IMR-90 (cell line): ENCODE results near the gene DGAT2L6. TPM values are rescaled to one million over a fixed set of nuclear protein-coding genes. Genes with fewer than 3 reads are reported as not detected.
A peak's percentile ranks its signal among the peaks of the same experiment; 100 is the strongest.

Source experiments
- ATAC-seq: fragments of 200-7000 bp; cut with Tn5 transposase; 2 replicates; pipeline ENCODE4 v1.9.1; 2020; ENCODE audit warnings: low read depth, mild to moderate bottlenecking, moderate library complexity
- BruUV-seq: library from RNA; stranded (reverse); fragments of 400-500 nt; replicated peaks from 2 replicates; lab custom pipeline; 2021; lab: Mats Ljungman, UMichigan
- CTCF ChIA-PET: fragments of 300-600 bp; formaldehyde crosslinking; extraction: SDS; loops from one replicate; lab custom pipeline; 2021; ENCODE audit warnings: antibody characterized with exemption; lab: Yijun Ruan, JAX
- POLR2A ChIA-PET: fragments of 300-600 bp; sonication (Branson Sonifier 250); formaldehyde crosslinking; loops from one replicate; lab custom pipeline; 2022; ENCODE audit warnings: antibody characterized with exemption; ENCODE audit not compliant: unreplicated experiment; lab: Charles Lee
- DNase-seq: peaks from one replicate; pipeline ENCODE4 v3.0.0; 2013
- H2AFZ ChIP-seq: replicated peaks from 2 replicates; pipeline ENCODE3; 2013; ENCODE audit warnings: low read length, mild to moderate bottlenecking; ENCODE audit not compliant: poor library complexity
- H2AK5ac ChIP-seq: 2 replicates; pipeline ENCODE4 v1.6.1; 2013; ENCODE audit warnings: low read depth, low read length, inconsistent platforms
- H2AK9ac ChIP-seq: replicated peaks from 2 replicates; pipeline ENCODE3; 2013; ENCODE audit warnings: mild to moderate bottlenecking, low read depth, low read length, moderate library complexity; ENCODE audit not compliant: poor library complexity
- H2BK120ac ChIP-seq: 2 replicates; pipeline ENCODE4 v1.6.1; 2013; ENCODE audit warnings: low read depth, low read length, inconsistent platforms
- H2BK15ac ChIP-seq: 3 replicates; pipeline ENCODE4 v1.6.1; 2013; ENCODE audit warnings: low read depth, low read length, inconsistent platforms
- H2BK20ac ChIP-seq: 2 replicates; pipeline ENCODE4 v1.6.1; 2013; ENCODE audit warnings: low read depth, mild to moderate bottlenecking, inconsistent platforms, low read length, moderate library complexity
- H2BK5ac ChIP-seq: 2 replicates; pipeline ENCODE4 v1.6.1; 2013; ENCODE audit warnings: mild to moderate bottlenecking, low read depth, low read length, inconsistent platforms; ENCODE audit not compliant: poor library complexity, severe bottlenecking
- H3K14ac ChIP-seq: replicated peaks from 2 replicates; pipeline ENCODE4 v1.6.1; 2013; ENCODE audit warnings: low read depth, low read length, inconsistent platforms
- H3K18ac ChIP-seq: 2 replicates; pipeline ENCODE4 v1.6.1; 2013; ENCODE audit warnings: low read depth, low read length, control low read depth
- H3K23ac ChIP-seq: 2 replicates; pipeline ENCODE4 v1.6.1; 2013; ENCODE audit warnings: low read depth, low read length, inconsistent platforms
- H3K27ac ChIP-seq: 2 replicates; pipeline ENCODE4 v1.5.1; 2013; ENCODE audit warnings: mild to moderate bottlenecking, control low read depth, low read length; ENCODE audit not compliant: insufficient read depth
- H3K27me3 ChIP-seq: 2 replicates; pipeline ENCODE4 v1.6.1; 2013; ENCODE audit warnings: low read length; ENCODE audit not compliant: control insufficient read depth, insufficient read depth
- H3K36me3 ChIP-seq: 2 replicates; pipeline ENCODE4 v1.6.1; 2013; ENCODE audit warnings: low read length, mixed read lengths; ENCODE audit not compliant: control insufficient read depth, insufficient read depth
- H3K4ac ChIP-seq: 2 replicates; pipeline ENCODE4 v1.6.1; 2013; ENCODE audit warnings: low read depth, low read length, inconsistent platforms
- H3K4me1 ChIP-seq: 2 replicates; pipeline ENCODE4 v1.6.1; 2013; ENCODE audit warnings: low read length, mixed read lengths; ENCODE audit not compliant: control insufficient read depth, insufficient read depth
- H3K4me2 ChIP-seq: 2 replicates; pipeline ENCODE4 v1.6.1; 2013; ENCODE audit warnings: low read depth, mild to moderate bottlenecking, control low read depth, low read length, moderate library complexity
- H3K4me3 ChIP-seq: 2 replicates; pipeline ENCODE4 v1.5.1; 2013; ENCODE audit warnings: low read depth, mild to moderate bottlenecking, control low read depth, low read length, moderate library complexity; ENCODE audit not compliant: insufficient read depth
- H3K56ac ChIP-seq: 2 replicates; pipeline ENCODE4 v1.6.1; 2013; ENCODE audit warnings: low read length, inconsistent platforms; ENCODE audit not compliant: insufficient read depth; ENCODE audit errors: extremely low read depth
- H3K79me1 ChIP-seq, 2 experiments: 2 replicates each; pipeline ENCODE4 v1.6.1; 2013; ENCODE audit warnings: low read length in 2 of 2, inconsistent platforms in 1 of 2, low read depth in 1 of 2
- H3K9ac ChIP-seq: 2 replicates; pipeline ENCODE4 v1.6.1; 2013; ENCODE audit warnings: low read depth, low read length, control low read depth
- H3K9me1 ChIP-seq: 2 replicates; pipeline ENCODE4 v1.6.1; 2013; ENCODE audit warnings: low read length, inconsistent platforms; ENCODE audit not compliant: insufficient read depth
- H3K9me3 ChIP-seq: 2 replicates; pipeline ENCODE4 v1.6.1; 2013; ENCODE audit warnings: low read length; ENCODE audit not compliant: control insufficient read depth, insufficient read depth
- H4K20me1 ChIP-seq: 2 replicates; pipeline ENCODE4 v1.6.1; 2013; ENCODE audit warnings: low read length, inconsistent platforms; ENCODE audit not compliant: insufficient read depth
- H4K5ac ChIP-seq: 2 replicates; pipeline ENCODE4 v1.6.1; 2013; ENCODE audit warnings: mild to moderate bottlenecking, low read depth, low read length, control low read depth
- H4K8ac ChIP-seq, 2 experiments: 2 replicates each; pipeline ENCODE4 v1.6.1; 2013; ENCODE audit warnings: low read depth in 2 of 2, low read length in 2 of 2, control low read depth in 1 of 2, inconsistent platforms in 1 of 2
- H4K91ac ChIP-seq: 2 replicates; pipeline ENCODE4 v1.6.1; 2013; ENCODE audit warnings: low read depth, low read length, inconsistent platforms; ENCODE audit not compliant: insufficient read depth
- BHLHE40 ChIP-seq: fragments of 150-350 bp; IDR thresholded peaks from 2 replicates; pipeline ENCODE4 v1.6.1; 2016; ENCODE audit warnings: mild to moderate bottlenecking, low read depth, low read length
- CEBPB ChIP-seq: IDR thresholded peaks from 2 replicates; pipeline ENCODE4 v1.6.1; 2012; ENCODE audit warnings: low read depth, low read length, improper control_type of control experiment
- CHD1 ChIP-seq: IDR thresholded peaks from 2 replicates; pipeline ENCODE4 v1.6.1; 2012; ENCODE audit warnings: low read depth, low read length, improper control_type of control experiment
- FOS ChIP-seq: fragments of 150-350 bp; IDR thresholded peaks from 2 replicates; pipeline ENCODE4 v1.6.1; 2016; ENCODE audit warnings: low read depth, low read length
- MAFK ChIP-seq: IDR thresholded peaks from 2 replicates; pipeline ENCODE4 v1.6.1; 2012; ENCODE audit warnings: low read depth, low read length, improper control_type of control experiment
- MAZ ChIP-seq: IDR thresholded peaks from 2 replicates; pipeline ENCODE4 v1.6.1; 2012; ENCODE audit warnings: low read depth, mild to moderate bottlenecking, low read length, improper control_type of control experiment, moderate library complexity, borderline replicate concordance
- MXI1 ChIP-seq: IDR thresholded peaks from 2 replicates; pipeline ENCODE4 v1.6.1; 2012; ENCODE audit warnings: low read depth, mild to moderate bottlenecking, low read length, moderate library complexity, borderline replicate concordance
- RCOR1 ChIP-seq: IDR thresholded peaks from 2 replicates; pipeline ENCODE4 v1.6.1; 2012; ENCODE audit warnings: mild to moderate bottlenecking, low read length, improper control_type of control experiment; ENCODE audit not compliant: insufficient replicate concordance
- RFX5 ChIP-seq: IDR thresholded peaks from 2 replicates; pipeline ENCODE4 v1.8.0; 2012; ENCODE audit warnings: low read depth, mild to moderate bottlenecking, low read length, moderate library complexity
- WGBS, 2 experiments: methylation state at CpG; one replicate each; pipeline versions ENCODE4 v1.1.5 to v1.1.7; 2013; ENCODE audit warnings: missing lambda C conversion rate in 2 of 2; ENCODE audit not compliant: insufficient read length in 1 of 2; ENCODE audit errors: extremely low coverage in 2 of 2; 5-methylcytosine and 5-hydroxymethylcytosine counted together
- dilution Hi-C: fragments of 300-500 bp; cut with HindIII; formaldehyde crosslinking; loops from one replicate; pipeline ENCODE4 v1.14.3; 2018; ENCODE audit warnings: low sequenced_read_pairs; ENCODE audit not compliant: unreplicated experiment
- in situ Hi-C: fragments of 300-500 bp; cut with MboI; formaldehyde crosslinking; loops from 3 replicates; pipeline ENCODE4 v1.14.3; 2019; ENCODE audit warnings: low sequenced_read_pairs, inconsistent platforms, mixed read lengths
- intact Hi-C: fragments of 100-400 bp; cut with micrococcal nuclease; formaldehyde crosslinking; loops from 2 replicates; pipeline ENCODE4 v1.10.0; 2022
- polyA plus RNA-seq, 3 experiments: library from polyadenylated mRNA; depleted of rRNA; stranded (reverse); fragments of >200 nt; gene quantifications; 2 replicates each; pipeline ENCODE4 v1.2.3, GENCODE V29; 2012; ENCODE audit warnings: low replicate concordance in 1 of 3
- total RNA-seq: library from RNA; depleted of rRNA; stranded (reverse); fragments of >200 nt; gene quantifications from 2 replicates; pipeline ENCODE4 v1.2.3, GENCODE V29; 2012
- TF ChIP-seq, protein P1 (sequence below): fragments of 150-350 bp; IDR thresholded peaks from 2 replicates; pipeline ENCODE4 v1.6.1; 2016; ENCODE audit warnings: low read depth, mild to moderate bottlenecking, low read length, moderate library complexity, borderline replicate concordance
- TF ChIP-seq, protein P2 (sequence below): fragments of 150-350 bp; IDR thresholded peaks from 2 replicates; pipeline ENCODE4 v1.6.1; 2017; ENCODE audit warnings: mild to moderate bottlenecking, antibody characterized with exemption, low read length, low read depth

Gene DGAT2L6
- total and polyA plus RNA-seq, 2 of the 4 experiments (the other 2 are of a cell fraction): not detected

DNA sequence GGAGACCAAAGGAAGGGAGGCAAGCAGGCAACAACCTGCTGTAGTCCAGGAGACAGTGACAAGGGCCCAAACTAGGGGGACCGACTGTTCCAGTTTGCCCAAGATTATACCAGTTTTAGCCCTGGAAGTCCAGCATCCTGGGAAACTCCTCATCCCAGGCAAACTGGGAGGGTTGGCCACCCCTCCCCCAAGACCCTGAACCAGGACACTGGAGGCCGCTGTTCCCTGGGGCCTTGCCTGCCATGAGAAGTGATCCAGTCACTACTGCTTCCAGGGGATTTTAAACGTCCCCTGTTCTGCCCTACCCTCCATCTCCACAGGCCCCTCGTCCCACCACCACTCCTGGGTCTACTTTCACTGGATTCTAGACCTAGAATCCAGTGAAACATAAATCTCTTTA lies 4.3 kb upstream of the DGAT2L6 start:
- H3K79me1 ChIP-seq: no peaks in the 10 kb centered on the region
- no TSS peak for BruUV-seq
- peaks cover 16% of the 10 kb centered on the region for H3K4me1 ChIP-seq

More for the DNA sequence above, 4.3 kb upstream of the DGAT2L6 start:
- Histone ChIP-seq H2AFZ (no peak overlapping the region), H3K23ac (no peak overlapping the region), H3K9me3 (0 out of 2 replicates have a peak, but pooled peaks cover 3% of the 10 kb centered on the region), H4K8ac (peak overlapping the region in 1 of 2 experiments; percentile 30; a peak in 1 of 4 replicates), H3K4me2 (no peak overlapping the region), H3K27me3 (no peaks in the 10 kb centered on the region; the same call in 1 of the 2 replicates), H4K91ac (peak overlapping the region; percentile 14; the same call in 1 of the 2 replicates), H2BK15ac (0 out of 3 replicates have a peak overlapping the region, but pooled peaks have one; percentile 86), H2BK5ac (no peak overlapping the region), H3K18ac (no peak overlapping the region), H2BK120ac (peak overlapping the region; percentile 93), H3K14ac (no peak overlapping the region), H3K9ac (no peak overlapping the region), H3K36me3 (no peaks in the 10 kb centered on the region), H2AK9ac (no peak overlapping the region), H2AK5ac (peak overlapping the region; percentile 20), H3K9me1 (peaks cover 7% of the 10 kb centered on the region; the same call in 1 of the 2 replicates), H3K4me3 (no peak overlapping the region), H4K5ac (no peak overlapping the region), H3K56ac (no peak overlapping the region), H2BK20ac (peak overlapping the region; percentile 85; the same call in 1 of the 2 replicates), H4K20me1 (no peaks in the 10 kb centered on the region), H3K4ac (peak overlapping the region; percentile 34; the same call in 1 of the 2 replicates), H3K27ac (no peak overlapping the region)
- in situ Hi-C loops (no loop called here), dilution Hi-C loops (no loop called here), intact Hi-C loops (no loop called here)
- no peak for TF ChIP-seq CEBPB
- no peak for TF ChIP-seq MAZ
- no peak for TF ChIP-seq MAFK
- no peak for TF ChIP-seq BHLHE40
- TF ChIP-seq, protein P1, sequence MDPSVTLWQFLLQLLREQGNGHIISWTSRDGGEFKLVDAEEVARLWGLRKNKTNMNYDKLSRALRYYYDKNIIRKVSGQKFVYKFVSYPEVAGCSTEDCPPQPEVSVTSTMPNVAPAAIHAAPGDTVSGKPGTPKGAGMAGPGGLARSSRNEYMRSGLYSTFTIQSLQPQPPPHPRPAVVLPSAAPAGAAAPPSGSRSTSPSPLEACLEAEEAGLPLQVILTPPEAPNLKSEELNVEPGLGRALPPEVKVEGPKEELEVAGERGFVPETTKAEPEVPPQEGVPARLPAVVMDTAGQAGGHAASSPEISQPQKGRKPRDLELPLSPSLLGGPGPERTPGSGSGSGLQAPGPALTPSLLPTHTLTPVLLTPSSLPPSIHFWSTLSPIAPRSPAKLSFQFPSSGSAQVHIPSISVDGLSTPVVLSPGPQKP: no peak
- no peak for TF ChIP-seq RCOR1
- TF ChIP-seq FOS: no peak
- TF ChIP-seq, protein P2, sequence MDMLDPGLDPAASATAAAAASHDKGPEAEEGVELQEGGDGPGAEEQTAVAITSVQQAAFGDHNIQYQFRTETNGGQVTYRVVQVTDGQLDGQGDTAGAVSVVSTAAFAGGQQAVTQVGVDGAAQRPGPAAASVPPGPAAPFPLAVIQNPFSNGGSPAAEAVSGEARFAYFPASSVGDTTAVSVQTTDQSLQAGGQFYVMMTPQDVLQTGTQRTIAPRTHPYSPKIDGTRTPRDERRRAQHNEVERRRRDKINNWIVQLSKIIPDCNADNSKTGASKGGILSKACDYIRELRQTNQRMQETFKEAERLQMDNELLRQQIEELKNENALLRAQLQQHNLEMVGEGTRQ: no peak
- no peak for TF ChIP-seq MXI1
- TF ChIP-seq RFX5: no peak
- TF ChIP-seq CHD1: no peak
- WGBS, 2 experiments: 80% methylated on average over 1 of the region's 4 CpGs; no CpG with 5 or more reads in 1 of the 2 experiments
- ATAC-seq (no peak), DNase-seq (no peak)
- ChIA-PET POLR2A (no interaction called here), CTCF (no interaction called here)
